Inflammatory macrophage treated with lipopolysaccharide for 1 hour (primary cell): ENCODE measurements around the gene PF4V1.

ENCODE experiments used
- DNase-seq, 2 donors: peaks; one replicate each; pipeline ENCODE4 v3.0.0-alpha.2; 2020 to 2022

PF4V1 gene

GRCh38 chr4:73847526-73848182 is 5.4 kb upstream of the PF4V1 start:
- peak; percentile 39 to 54 for DNase-seq

- DNase-seq: no peak
Observed at GRCh38 chr4:73848183-73848777, 4.8 kb upstream of the PF4V1 start.

DNA sequence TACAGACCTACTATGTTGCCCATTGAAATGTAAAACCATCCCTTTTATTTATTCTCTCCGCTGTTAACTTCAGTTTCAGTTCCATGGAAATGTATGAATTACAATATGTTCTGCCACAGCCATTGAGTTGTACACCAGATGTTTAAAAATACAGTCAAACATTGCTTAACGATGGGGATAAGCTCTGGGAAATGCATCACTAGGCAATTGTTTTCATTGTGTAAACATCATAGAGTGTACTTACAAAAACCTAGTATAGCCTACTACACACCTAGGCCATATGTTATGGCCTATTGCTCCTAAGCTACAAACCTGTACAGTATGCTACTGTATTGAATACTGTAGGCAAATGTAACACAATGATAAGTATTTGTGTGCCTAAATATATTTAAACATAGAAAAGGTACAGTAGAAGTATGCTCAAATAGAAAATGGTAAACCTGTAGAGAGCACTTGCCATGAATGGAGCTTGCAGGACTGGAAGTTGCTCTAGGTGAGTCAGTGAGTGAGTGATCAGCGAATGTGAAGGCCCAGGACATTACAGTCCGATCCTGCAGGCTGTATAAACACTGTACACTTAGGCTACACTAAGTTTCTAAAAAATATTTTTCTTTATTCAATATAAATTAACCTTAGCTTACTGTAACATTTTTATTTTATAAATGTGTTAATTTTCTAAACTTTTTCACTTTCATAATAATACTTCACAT is 2.7 kb upstream of the PF4V1 start:
- DNase-seq: no peak

DNA sequence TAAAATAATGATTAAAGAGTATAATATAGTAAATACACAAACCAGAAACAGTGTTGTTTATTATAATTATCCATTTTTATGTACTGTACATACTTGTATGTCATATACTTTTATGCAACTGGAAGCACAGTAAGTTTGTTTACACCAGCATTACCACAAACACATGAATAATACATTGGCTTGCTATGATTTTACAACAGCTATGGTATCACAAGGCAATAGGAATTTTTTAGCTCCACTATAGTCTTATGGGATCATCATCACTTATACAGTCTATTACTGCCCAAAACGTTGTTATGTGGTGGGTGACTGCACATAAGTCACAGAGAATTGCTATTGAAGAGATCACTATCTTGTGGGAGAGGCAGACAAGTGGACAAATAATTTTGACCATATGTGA is 1.8 kb upstream of the PF4V1 start:
- DNase-seq: no peak

DNA sequence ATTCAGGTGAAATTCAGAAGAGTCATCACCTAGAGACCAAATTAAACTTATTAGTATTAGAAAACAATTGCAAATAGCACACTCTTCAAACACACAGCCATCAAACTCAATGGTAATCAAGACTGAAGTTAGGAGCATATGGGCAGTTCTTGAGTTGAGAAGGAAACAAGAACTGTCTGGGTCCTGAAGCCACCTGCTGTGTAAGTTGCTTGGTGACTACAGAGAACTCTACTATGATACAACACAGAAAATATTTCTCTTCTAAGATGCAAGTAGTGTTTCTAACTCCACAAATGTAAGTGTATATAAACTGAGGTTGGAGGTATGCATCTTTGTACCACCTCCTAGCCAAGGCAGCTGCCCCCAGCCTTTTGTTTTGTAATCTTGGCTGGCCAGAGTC is 325 bp upstream of the PF4V1 start:
- no peak for DNase-seq

GRCh38 chr4:73853718-73854473 is 800 bp downstream of the PF4V1 start:
- DNase-seq: no peak

DNA sequence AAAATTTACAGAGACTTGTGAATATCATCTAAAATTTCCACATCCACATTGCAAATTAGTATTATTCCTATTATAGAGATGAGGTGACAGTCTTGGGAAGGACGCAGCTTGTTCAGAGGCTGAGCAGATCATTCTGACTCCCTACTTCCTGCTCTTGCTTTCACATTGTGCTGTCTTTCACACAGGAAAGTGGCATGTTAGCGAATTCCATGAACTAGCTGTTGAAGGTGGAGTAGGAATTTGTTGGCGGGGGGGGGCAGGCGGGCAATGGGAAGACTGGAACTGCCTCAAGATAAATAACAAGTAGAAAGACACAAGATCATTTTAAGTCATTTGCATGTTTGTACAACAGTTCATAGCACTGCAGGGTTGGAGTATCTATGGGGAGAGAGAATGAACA is 2.3 kb downstream of the PF4V1 start:
- no peak for DNase-seq

- DNase-seq: no peak
Observed at GRCh38 chr4:73856518-73856917, 3.4 kb downstream of the PF4V1 start.

DNA sequence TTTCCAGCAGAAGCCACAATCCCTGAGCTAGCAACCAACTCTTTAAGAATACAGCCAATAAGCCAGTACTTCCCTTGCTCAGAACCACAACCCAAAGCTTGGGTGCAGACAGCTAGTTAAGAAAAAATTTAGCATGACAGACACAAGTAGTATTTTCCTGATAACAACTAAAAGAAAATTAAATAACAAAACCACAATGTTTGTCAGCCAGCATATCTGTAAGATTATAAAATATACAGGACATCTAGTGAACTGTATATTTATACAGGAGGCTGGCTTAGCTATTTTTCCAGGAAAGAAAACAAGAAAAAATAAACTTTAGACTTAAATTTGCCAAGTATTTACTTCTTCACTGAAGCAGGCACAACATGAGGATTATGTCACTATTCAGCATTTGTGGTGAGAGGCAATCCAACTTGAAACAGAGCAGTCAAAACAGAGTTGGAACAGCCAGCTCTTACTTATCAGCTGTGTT is 6.6 kb downstream of the PF4V1 start:
- DNase-seq: no peak

DNA sequence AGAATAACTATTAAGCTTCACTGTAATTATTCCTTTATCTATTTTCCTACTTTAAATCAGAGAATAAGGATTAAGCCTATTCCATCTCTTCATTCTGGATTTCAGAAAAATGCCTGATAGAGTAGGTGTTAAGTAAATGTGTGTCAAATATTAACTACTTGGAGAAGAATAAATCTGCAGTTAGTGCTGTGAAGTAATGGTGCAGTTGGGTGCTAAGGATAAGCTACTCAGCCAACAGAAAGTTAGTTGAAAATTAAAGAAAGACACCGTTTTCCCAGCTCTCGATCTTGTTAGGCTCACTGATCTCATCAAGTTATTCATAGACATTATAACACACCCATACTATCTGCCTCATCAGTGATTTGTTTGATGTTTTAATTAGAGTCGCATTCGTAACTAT is 7.1 kb downstream of the PF4V1 start:
- no peak for DNase-seq

GRCh38 chr4:73860917-73861316 is 7.8 kb downstream of the PF4V1 start:
- peak; percentile 32 to 48 for DNase-seq

DNA sequence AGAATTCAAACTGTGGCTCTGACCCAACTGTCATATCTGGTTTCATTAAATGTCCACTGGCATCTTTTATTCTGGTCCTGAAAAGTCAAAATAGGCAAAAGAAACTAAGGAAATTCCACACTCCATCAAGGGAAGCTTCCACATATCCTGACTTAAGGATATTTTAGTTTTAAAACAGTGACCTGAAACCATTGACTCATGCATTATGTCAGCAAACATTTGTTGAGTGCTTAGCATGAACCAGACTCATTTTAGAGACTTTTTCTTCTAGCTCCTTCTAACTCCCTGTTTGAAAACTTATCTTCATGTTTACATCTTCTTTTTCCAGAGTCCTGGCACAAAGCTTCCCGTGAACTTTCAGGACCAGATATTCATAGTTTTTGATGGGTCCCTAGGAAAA is 9.2 kb downstream of the PF4V1 start:
- DNase-seq: no peak

DNA sequence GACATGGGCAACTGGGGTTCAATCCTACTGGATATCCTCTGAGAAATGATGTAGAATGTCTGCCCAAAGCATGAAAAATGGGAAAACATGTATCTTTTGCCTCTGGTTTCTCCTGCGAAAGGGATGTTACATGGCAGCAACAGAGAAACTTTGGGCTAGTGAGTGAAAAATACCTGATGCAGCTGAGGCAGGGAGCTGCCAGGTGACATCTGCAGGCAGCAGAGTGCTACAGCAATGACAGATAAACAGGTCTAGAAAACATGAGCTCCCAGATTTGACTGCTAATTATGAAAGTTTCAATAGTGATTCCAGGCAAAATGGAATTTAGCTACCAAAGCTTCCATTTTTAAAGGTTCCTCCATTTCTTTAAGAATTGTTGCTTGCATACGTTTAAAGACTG is 11.3 kb downstream of the PF4V1 start:
- DNase-seq: no peak

DNA sequence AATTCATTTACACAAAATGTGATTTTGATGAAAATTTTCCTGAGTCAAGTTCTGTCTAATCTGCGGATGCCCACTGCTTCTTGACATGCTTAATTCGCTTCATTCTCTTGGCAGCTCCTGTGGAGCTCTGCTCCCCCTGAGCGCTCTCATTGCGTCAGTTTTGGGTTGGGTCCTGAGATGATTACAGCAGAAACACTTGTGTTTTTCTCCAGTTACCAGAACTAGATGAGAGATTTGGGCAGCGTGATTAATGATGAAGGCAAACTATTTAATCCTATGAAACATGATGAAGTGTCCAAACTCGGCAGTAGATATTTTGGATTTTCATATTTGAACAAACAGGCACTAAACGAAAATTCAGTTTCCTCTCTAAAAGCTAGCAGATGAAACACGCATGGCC is 11.9 kb downstream of the PF4V1 start:
- DNase-seq: no peak

- peak; percentile 38 to 43 for DNase-seq
Observed at GRCh38 chr4:73865431-73866096, 12.5 kb downstream of the PF4V1 start.

DNA sequence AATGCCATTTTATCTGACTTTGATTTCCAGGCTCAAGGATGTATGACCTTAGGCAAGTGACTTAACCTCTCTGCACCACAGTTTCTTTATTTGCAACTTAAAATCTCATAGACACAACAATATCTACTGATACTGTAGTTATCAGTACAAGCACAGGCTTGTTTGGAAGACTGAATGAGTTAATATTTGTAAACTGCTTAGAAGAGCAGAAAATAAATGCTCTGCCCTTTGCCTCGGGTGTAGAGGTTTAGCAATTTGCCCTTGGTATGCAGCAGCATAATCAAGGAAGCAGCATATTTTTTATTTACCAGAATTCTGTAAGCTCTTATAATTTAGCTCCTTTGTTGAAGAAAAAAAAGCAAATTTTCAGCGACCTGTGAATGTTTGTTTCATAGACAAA is 13.2 kb downstream of the PF4V1 start:
- no peak for DNase-seq

DNA sequence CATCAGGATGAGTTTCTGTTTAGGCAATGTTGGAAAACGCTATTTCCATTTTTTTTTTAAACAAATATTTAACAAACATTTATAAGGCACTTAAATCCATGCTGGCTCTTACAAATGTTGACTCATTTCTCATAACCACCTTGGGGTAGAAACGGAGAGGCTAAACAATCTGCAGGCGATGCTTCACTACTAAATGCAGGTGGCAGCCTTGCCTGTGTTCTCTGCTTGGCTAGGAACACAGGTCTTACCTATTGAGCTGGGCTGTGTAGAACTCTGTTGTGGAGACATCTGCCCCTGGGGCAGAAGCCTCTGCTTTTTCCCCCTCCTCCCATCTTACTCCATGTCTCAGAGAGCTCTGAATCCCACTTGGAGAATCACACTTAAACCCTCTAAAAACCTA is 14.7 kb downstream of the PF4V1 start:
- no peak for DNase-seq

DNA sequence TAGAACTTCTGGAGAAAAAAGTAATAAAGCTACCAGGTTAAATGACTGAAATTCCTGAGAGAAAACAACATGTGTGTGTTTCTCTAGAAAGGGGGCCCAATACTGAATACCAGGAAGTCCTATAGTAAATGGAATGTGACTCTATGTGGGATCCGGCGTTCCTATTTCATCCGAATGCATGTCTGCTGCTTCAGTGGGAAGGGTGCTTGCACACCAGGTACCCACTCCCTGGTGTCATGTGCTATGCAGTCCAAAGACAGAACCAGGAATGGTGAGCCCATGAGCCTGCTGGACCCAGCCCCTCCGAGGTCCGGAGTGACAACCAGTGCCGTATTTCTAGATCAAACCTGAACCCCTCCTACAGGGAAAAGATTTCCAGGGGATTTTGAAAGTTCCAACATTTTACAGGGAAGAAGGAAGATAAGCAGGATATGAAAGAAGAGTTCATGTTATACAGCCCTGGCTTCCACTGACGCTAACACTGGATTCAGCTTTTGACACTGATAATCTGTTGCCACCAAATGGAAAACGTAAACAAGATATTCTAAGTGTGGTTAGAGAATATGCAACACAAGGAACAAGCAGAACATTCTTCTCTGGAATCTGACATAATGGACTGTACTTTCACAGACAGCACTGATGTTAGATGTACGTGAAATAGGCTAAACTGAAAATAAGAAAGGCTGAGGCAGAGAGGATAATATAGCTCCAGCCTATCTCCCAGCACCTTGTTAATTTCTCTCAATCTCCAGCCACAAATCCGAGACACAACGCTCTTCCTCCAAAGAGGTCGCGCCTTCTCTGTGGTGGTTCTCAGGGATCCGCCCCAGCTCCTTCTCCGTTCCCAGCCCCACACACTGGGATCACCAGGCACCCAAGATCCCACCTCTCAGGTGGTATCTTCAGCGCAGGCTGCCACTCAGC is 15.4 kb downstream of the PF4V1 start:
- DNase-seq: no peak

DNA sequence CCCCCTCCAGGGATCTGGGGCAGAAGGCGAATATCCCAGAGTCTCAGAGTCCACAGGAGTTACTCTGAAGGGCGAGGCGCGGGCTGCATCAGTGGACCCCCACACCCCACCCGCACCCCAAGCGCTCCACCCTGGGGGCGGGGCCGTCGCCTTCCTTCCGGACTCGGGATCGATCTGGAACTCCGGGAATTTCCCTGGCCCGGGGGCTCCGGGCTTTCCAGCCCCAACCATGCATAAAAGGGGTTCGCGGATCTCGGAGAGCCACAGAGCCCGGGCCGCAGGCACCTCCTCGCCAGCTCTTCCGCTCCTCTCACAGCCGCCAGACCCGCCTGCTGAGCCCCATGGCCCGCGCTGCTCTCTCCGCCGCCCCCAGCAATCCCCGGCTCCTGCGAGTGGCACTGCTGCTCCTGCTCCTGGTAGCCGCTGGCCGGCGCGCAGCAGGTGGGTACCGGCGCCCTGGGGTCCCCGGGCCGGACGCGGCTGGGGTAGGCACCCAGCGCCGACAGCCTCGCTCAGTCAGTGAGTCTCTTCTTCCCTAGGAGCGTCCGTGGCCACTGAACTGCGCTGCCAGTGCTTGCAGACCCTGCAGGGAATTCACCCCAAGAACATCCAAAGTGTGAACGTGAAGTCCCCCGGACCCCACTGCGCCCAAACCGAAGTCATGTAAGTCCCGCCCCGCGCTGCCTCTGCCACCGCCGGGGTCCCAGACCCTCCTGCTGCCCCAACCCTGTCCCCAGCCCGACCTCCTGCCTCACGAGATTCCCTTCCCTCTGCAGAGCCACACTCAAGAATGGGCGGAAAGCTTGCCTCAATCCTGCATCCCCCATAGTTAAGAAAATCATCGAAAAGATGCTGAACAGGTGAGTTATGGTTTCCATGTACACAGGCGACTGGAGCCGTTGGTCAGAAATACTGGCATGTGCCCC is 16.3 kb downstream of the PF4V1 start, which contains the start of gene CXCL1:
Gene CXCL1, plus strand, starts transcription at position 264 of the 926 bp plus-strand sequence. Its CDS starts 78 bp downstream, at position 342.
- peak; percentile 44 to 46 for DNase-seq

GRCh38 chr4:73870260-73870659 is 17.2 kb downstream of the PF4V1 start:
- peak in 1 of 2 donors; percentile 65 for DNase-seq
